ENCODE results near the gene RAMACL. TPM values are rescaled to one million over a fixed set of nuclear protein-coding genes. Genes with fewer than 3 reads are reported as not detected.
A peak's percentile ranks its signal among the peaks of the same experiment; 100 is the strongest.
"Not testable (repeated sequence)": the region's sequence is repeated elsewhere in the genome, so short reads cannot be mapped to it uniquely, and the experiment has no call there.

RAMACL gene
- under 1 TPM in 1 of 2 experiments, not detected in 1; 0.23 TPM for total RNA-seq

DNA sequence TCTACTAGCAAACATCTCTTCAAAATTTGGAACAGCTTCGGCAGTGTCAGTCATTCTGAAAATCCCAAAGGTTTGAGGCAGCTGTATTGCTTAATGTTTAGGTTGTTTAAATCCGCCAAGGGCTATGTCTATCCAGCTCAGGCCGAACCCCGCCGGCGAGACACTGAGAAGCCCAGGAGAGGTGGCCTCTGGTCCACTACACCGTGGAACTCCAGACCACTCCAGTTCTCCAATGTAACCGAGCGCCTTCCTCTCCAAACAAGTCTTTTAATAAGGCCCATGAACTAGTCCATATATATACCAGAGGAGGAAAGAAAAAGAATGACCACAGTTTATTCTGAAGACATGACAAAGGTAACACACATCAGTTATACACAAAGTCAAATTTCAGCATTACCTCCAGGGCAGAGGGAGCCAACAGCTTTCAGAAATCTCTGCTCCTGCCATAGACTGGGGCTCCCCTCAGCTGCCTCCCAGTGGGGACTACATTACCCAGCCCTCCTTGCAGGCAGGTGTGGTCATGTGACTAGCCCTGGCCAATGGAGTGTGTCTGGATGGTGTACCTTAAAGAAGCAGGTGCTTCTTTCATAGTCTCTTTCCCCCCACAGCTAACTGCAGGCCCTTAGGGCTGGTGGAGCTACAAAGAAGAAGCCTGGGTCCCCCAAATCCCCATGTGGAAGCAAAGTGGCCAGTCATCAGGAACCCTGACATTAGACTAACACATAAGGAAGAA is at the start of gene RAMACL:
Gene RAMACL (minus strand): TSS at position 255 of the 733 bp plus-strand sequence. CDS start 201 bp downstream, at position 54.
- Mint-ChIP-seq H3K9me3 (no peaks in the 10 kb centered on the region), H3K4me3 (no peak within 1 kb of the TSS), H3K27ac (no peak within 1 kb of the TSS)

DNA sequence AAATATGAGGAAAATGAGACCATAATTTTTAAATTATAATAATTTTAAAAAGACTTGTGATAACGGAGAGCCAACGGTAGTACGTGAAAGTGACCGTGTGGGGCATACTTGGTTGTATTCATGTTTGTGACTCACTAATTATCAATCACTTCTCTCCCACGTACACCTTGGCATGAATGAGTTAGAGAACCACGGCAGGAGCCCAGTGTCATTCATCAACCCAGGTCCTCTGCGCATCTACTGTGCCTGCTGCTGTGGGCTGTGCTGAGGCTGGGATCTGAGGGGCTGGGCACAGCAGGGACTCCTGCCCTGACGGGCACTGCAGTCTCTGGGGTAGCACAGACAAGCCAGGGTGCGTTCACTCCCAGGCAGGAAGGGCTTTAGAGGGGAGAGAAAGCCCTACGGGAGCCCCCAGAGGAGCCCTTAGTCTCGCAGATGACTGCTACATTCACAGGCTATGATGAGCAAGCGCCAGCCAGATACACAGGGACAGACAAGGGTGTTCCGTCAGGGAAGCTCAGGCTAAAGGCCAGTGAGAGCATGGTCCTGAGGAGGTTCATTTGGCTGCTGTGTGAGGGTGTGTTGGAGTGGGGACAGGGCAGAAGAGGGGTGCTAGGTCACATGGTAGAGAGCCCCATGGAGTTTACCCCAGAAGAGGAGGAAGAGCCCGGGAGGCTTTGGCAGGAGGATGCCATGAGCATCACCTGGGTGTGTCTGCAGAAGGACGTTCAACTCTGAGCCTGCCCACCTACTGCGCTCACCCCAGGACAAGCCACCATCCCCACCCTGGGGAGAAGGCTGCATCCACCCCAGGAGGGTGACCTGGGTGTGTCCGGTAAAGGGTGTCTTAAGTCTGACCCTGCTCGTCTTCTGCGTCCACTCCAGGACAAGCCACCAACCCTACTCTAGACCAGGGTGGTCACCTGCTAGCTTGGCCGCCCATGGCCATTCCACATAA is 48.8 kb upstream of the RAMACL start:
- Mint-ChIP-seq H3K4me3 (no peak overlapping the region), H3K27me3 (peaks cover 24% of the 10 kb centered on the region), H3K9me3 (no peaks in the 10 kb centered on the region), H3K4me1 (peaks cover 7% of the 10 kb centered on the region), H3K36me3 (ENCODE audit: low read depth) (no peaks in the 10 kb centered on the region), H3K27ac (no peak overlapping the region)
- ChIA-PET POLR2A (no interaction called here), CTCF (no interaction called here)
- no peak for DNase-seq

More for the DNA sequence above, at the start of gene RAMACL:
- Mint-ChIP-seq H3K27me3 (no peaks in the 10 kb centered on the region), H3K36me3 (ENCODE audit: low read depth) (no peaks in the 10 kb centered on the region), H3K4me1 (peaks cover 12% of the 10 kb centered on the region)
- peak; percentile 53 for DNase-seq
- POLR2A ChIA-PET: no interaction called here
- CTCF ChIA-PET: no interaction called here

DNA sequence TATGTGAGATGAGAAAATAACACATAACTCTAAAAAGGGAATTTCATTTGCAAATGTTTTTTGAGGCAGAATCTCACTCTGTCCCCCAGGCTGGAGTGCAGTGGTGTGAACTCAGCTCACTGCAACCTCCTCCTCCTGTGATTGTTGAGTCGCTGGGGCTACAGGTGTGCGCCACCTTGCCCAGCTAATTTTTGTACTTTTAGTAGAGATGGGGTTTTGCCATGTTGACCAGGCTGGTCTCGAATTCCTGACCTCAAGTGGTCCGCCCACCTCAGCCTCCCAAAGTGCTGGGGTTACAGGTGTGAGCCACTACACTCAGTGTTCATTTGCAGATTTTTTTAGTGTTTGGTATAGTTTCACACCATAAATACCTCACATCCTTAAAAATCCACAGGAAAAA is 48.1 kb upstream of the RAMACL start:
- H3K4me1 Mint-ChIP-seq; H3K27ac Mint-ChIP-seq; H3K4me3 Mint-ChIP-seq; H3K36me3 Mint-ChIP-seq (ENCODE audit: low read depth); DNase-seq; H3K9me3 Mint-ChIP-seq; CTCF ChIA-PET: not testable (repeated sequence)
- H3K27me3 Mint-ChIP-seq: peaks cover 26% of the 10 kb centered on the region
- POLR2A ChIA-PET: interaction anchor here (0.6 kb wide), 1 partner anchor 381 kb away, joined by 3 read pairs; no protein-coding TSS in a partner anchor

- H3K27me3 Mint-ChIP-seq: peaks cover 26% of the 10 kb centered on the region
- DNase-seq: no peak
- CTCF ChIA-PET: no interaction called here
- H3K27ac Mint-ChIP-seq: no peak overlapping the region
- peaks cover 3% of the 10 kb centered on the region for H3K4me1 Mint-ChIP-seq
- H3K36me3 Mint-ChIP-seq (ENCODE audit: low read depth): no peaks in the 10 kb centered on the region
- POLR2A ChIA-PET: interaction anchor here (0.6 kb wide), 1 partner anchor 381 kb away, joined by 3 read pairs; no protein-coding TSS in a partner anchor
- H3K9me3 Mint-ChIP-seq: no peaks in the 10 kb centered on the region
- H3K4me3 Mint-ChIP-seq: no peak overlapping the region
Measured at GRCh38 chr6:166633732-166634535, 47.5 kb upstream of the RAMACL start.

DNA sequence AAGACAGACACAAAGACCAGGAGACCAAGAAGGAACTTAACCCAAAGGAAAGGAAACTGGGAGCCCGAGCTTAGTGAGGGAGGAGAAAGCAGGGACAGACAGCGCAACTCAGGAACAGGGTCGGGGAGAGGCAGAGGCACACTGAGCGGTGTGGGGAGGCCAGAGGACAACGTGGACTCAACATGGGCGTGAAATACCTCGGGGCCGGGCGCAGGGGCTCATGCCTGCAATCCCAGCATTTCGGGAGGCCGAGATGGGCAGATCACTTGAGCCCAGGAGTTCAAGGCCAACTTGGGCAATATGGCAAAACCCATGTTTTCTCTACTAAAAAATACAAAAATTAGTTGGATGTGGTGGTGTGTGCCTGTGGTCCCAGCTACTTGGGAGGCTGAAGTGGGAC is 46.3 kb upstream of the RAMACL start:
- H3K4me1 Mint-ChIP-seq: peaks cover 11% of the 10 kb centered on the region
- peaks cover 32% of the 10 kb centered on the region for H3K27me3 Mint-ChIP-seq
- no peak overlapping the region for H3K27ac Mint-ChIP-seq
- H3K36me3 Mint-ChIP-seq (ENCODE audit: low read depth): no peaks in the 10 kb centered on the region
- DNase-seq: no peak
- CTCF ChIA-PET: interaction anchor here (0.6 kb wide), 1 partner anchor 222 kb away, joined by 3 read pairs; no protein-coding TSS in a partner anchor
- no peaks in the 10 kb centered on the region for H3K9me3 Mint-ChIP-seq
- no peak overlapping the region for H3K4me3 Mint-ChIP-seq
- POLR2A ChIA-PET: no interaction called here

- Mint-ChIP-seq H3K36me3 (ENCODE audit: low read depth) (no peaks in the 10 kb centered on the region), H3K27me3 (peaks cover 33% of the 10 kb centered on the region), H3K4me1 (peaks cover 22% of the 10 kb centered on the region), H3K9me3 (no peaks in the 10 kb centered on the region), H3K4me3 (no peak overlapping the region), H3K27ac (no peak overlapping the region)
- DNase-seq: no peak
- ChIA-PET CTCF (no interaction called here), POLR2A (interaction anchor here (1.2 kb wide), 1 partner anchor 21 kb away, joined by 3 read pairs; no protein-coding TSS in a partner anchor)
Measured at GRCh38 chr6:166630462-166630861, 44.0 kb upstream of the RAMACL start.

GRCh38 chr6:166629628-166630027 is 43.1 kb upstream of the RAMACL start:
- Mint-ChIP-seq H3K4me1 (peaks cover 22% of the 10 kb centered on the region), H3K9me3 (no peaks in the 10 kb centered on the region), H3K4me3 (no peak overlapping the region), H3K27ac (no peak overlapping the region), H3K27me3 (peaks cover 39% of the 10 kb centered on the region), H3K36me3 (ENCODE audit: low read depth) (no peaks in the 10 kb centered on the region)
- ChIA-PET POLR2A (interaction anchor here (1.2 kb wide), 1 partner anchor 22 kb away, joined by 3 read pairs; no protein-coding TSS in a partner anchor), CTCF (no interaction called here)
- DNase-seq: no peak

GRCh38 chr6:166627875-166628801 is 41.7 kb upstream of the RAMACL start:
- Mint-ChIP-seq H3K9me3 (no peaks in the 10 kb centered on the region), H3K4me1 (peaks cover 22% of the 10 kb centered on the region), H3K27ac (peak overlapping the region; percentile 82), H3K36me3 (ENCODE audit: low read depth) (no peaks in the 10 kb centered on the region), H3K4me3 (peak overlapping the region; percentile 88), H3K27me3 (peaks cover 44% of the 10 kb centered on the region)
- ChIA-PET POLR2A (interaction anchor here (1.2 to 1.5 kb wide), 3 partner anchors 87 to 321 kb away, joined by 4 to 5 read pairs (median 5); no protein-coding TSS in a partner anchor), CTCF (interaction anchor here (0.7 to 1.5 kb wide), 4 partner anchors 26 to 352 kb away, joined by 3 to 5 read pairs (median 4); no protein-coding TSS in a partner anchor)
- peak; percentile 61 for DNase-seq

DNA sequence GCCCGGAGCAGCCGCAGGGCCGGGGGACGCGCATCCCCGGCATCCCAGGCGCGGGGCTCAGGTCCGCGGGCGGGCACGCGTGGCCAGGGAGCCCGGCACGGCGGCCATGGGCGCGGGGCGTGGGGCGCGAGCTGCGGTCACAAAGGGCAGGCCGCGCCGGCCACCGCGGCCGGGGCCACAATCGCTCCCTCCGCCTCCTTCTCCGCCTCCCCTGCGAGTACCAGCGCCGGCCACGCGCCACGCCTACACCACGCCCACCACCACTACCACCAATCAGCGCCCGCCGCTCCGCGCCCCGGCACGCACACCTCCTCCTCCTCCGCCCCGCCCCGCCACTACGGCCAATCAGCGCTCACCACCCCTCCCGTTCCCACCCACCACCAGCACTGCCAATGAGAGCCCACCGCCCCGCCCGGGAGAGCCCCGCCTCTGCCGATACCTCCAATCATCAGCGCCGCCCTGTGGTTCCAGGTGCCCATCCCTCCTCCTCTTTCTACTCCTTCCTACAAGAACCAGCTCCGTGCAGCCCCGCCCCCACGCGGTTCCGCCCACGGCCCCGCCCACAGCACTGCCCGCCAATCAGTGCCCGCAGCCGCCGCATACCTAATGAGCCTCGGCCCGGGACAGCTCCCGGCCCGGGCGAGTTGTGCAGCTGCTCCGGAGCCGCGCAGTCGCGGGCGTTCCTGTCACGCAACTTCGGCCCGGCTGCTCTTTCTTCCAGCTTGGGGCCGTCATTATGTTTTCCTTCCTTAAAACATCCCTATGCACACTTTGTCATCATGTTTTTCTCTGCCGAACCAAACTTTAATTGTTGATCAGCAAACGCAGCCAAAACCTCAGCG is 40.8 kb upstream of the RAMACL start, which contains the start of gene RPS6KA2:
Gene RPS6KA2 (minus strand): TSS at position 219 of the 842 bp plus-strand sequence. CDS start 232 bp downstream, outside the sequence.
- no peaks in the 10 kb centered on the region for H3K9me3 Mint-ChIP-seq
- H3K27ac Mint-ChIP-seq: peak within 1 kb of the TSS; percentile 82
- peak within 1 kb of the TSS; percentile 88 for H3K4me3 Mint-ChIP-seq
- H3K4me1 Mint-ChIP-seq: peaks cover 22% of the 10 kb centered on the region
- ChIA-PET POLR2A (interaction anchor here (1.2 to 1.5 kb wide), 4 partner anchors 16 to 322 kb away, joined by 3 to 5 read pairs (median 4); no protein-coding TSS in a partner anchor), CTCF (interaction anchor here (0.7 to 1.5 kb wide), 5 partner anchors 27 to 359 kb away, joined by 3 to 5 read pairs (median 3); no protein-coding TSS in a partner anchor)
- peak; percentile 100 for DNase-seq
- peaks cover 42% of the 10 kb centered on the region for H3K27me3 Mint-ChIP-seq
- H3K36me3 Mint-ChIP-seq (ENCODE audit: low read depth): no peaks in the 10 kb centered on the region

DNA sequence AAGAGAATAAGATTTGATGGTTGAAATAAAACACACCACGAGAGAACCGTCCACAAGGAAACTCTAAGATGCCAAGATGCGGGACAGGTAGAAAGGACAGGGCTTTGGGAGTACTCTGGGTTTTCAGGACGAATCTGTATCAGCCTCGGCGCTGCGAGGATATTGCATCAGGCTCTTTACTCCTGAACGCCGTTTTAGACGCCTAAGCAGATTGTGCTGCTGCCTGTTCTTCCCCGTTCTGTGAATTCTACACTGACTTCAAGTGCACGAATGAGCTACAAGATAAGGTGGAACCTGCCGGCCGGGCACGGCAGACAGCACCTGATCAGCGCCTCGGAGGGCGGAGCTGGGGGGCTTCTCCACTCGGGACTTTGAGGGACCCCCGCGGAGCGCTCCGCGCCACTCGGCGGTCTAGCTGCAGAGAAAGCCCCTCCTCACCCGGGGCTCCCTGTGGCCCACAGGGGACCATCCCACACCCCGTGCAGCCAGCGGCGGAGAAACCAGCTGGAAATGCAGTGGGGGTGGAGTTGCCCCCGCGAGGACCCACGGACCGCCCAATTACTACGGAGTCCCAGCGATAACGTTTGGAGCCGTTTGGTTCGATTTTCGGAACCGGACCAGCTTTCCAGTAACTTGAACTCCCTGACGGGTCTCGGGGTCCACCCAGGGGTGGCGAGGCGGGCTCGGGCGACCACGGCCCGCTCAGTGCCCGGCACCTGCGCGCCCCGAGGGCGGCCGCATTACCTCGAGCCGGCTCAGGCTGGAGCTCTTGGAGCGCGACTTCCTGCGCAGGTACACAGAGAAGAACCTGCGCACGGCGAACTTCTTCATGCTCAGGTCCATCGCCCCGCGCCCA is 39.9 kb upstream of the RAMACL start:
- peak overlapping the region; percentile 74 for H3K4me3 Mint-ChIP-seq
- H3K9me3 Mint-ChIP-seq: no peaks in the 10 kb centered on the region
- H3K4me1 Mint-ChIP-seq: peaks cover 22% of the 10 kb centered on the region
- H3K27ac Mint-ChIP-seq: no peak overlapping the region
- peak; percentile 28 for DNase-seq
- ChIA-PET POLR2A (interaction anchor here (1.0 to 1.5 kb wide), 4 partner anchors 15 to 323 kb away, joined by 3 to 5 read pairs (median 3); no protein-coding TSS in a partner anchor), CTCF (interaction anchor here (1.5 kb wide), 1 partner anchor 138 kb away, joined by 5 read pairs; no protein-coding TSS in a partner anchor)
- H3K27me3 Mint-ChIP-seq: peaks cover 46% of the 10 kb centered on the region
- H3K36me3 Mint-ChIP-seq (ENCODE audit: low read depth): no peaks in the 10 kb centered on the region
